GM12891 (cell line): ENCODE results near the gene PRUNE2.

Experiments
- PAX5 ChIP-seq: IDR thresholded peaks from 2 replicates; pipeline ENCODE4 v1.6.1; 2011; ENCODE audit warnings: low read length, moderate library complexity, mild to moderate bottlenecking; ENCODE audit not compliant: insufficient read depth, severe bottlenecking
- POLR2A ChIP-seq: IDR thresholded peaks from 2 replicates; pipeline ENCODE4 v1.6.1; 2011; ENCODE audit warnings: low read depth, low read length, control low read depth
- POLR2AphosphoS5 ChIP-seq: IDR thresholded peaks from 2 replicates; pipeline ENCODE4 v1.6.1; 2011; ENCODE audit warnings: low read depth, low read length, control low read depth
- POU2F2 ChIP-seq: IDR thresholded peaks from 2 replicates; pipeline ENCODE4 v1.6.1; 2011; ENCODE audit warnings: low read depth, mild to moderate bottlenecking, control low read depth, low read length, moderate library complexity
- SPI1 ChIP-seq: IDR thresholded peaks from 2 replicates; pipeline ENCODE4 v1.6.1; 2011; ENCODE audit warnings: low read depth, low read length, control low read depth
- TAF1 ChIP-seq: IDR thresholded peaks from 2 replicates; pipeline ENCODE4 v1.6.1; 2011; ENCODE audit warnings: low read depth, low read length, control low read depth

- TF ChIP-seq POLR2AphosphoS5: no peak
- no peak for TF ChIP-seq POLR2A
- no peak for TF ChIP-seq SPI1
- TF ChIP-seq TAF1: no peak
- no peak for TF ChIP-seq POU2F2
- no peak for TF ChIP-seq PAX5
Measured at GRCh38 chr9:76620581-76620980, 285.3 kb downstream of the PRUNE2 start.
